ENCODE data around the gene ATG4D.
A peak's percentile ranks its signal among the peaks of the same experiment; 100 is the strongest.

The ATG4D gene

DNA sequence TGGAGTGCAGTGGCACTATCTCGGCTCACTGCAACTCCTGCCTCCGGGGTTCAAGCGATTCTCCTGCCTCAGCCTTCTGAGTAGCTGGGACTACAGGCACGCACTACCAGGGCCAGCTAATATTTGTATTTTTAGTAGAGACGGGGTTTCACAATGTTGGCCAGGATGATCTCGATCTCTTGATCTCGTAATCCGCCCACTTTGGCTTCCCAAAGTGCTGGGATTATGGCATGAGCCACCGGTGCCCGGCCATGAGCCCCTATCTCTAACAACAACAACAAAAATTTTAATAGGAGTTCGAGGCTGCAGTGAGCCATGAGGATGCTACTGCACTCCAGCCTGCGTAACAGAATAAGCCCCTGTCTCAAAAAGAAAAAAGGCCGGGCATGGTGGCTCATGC lies 38.4 kb downstream of the ATG4D start:
- H3K9me3 ChIP-seq (ENCODE audit: control insufficient read depth in 2 of 2, low read length in 2 of 2) = no peaks in the 10 kb centered on the region
- no peak overlapping the region for H3K27ac ChIP-seq (ENCODE audit: low read length)
- H3K27me3 ChIP-seq (ENCODE audit: control insufficient read depth in 1 of 2, insufficient read depth in 2 of 2, low read length in 2 of 2) = peaks cover 5 to 7% of the 10 kb centered on the region in 2 donors
- H3K9ac ChIP-seq (ENCODE audit: low read length in 2 of 2) = no peak overlapping the region
- no peak overlapping the region for H3K4me3 ChIP-seq (ENCODE audit: low read length in 2 of 2)
- no peaks in the 10 kb centered on the region for H3K36me3 ChIP-seq (ENCODE audit: control insufficient read depth in 2 of 2, insufficient read depth in 2 of 2, low read length in 2 of 2)
- peaks cover 7% of the 10 kb centered on the region for H3K4me1 ChIP-seq (ENCODE audit: control insufficient read depth, insufficient read depth, low read length)

DNA sequence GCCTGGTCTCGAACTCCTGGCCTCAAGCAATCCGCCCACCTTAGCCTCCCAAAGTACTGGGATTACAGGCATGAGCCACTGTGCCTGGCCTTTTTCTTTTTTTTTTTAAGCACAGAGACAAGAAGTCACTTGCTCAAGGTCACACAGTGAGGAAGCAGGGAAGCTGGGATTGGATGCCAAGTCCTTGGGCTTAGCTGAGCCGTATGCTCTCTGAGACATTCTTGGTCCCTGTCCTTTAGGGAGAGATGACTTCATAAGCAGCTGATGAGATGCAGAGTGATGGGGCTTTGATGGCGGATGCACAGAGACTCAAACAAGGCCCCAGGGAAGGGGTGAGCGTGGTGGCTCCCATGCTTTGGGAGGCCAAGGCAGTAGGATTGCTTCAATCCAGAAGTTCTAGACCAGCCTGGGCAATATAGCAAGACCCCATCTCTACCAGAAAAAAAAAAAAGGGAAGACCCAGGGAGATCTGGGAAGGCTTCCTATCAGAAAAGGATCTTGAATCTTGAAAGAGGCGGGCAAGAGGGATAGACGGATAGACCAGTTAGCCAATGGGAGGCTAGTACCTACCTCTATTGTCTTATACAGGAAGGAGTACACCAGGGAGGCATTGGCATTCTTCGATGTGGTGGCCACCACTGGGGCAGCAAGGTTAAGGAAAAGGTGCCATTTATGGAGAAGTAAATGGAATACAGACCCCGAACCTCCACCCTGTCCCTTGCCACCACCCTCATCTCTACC lies 39.5 kb downstream of the ATG4D start:
- no peaks in the 10 kb centered on the region for H3K36me3 ChIP-seq (ENCODE audit: control insufficient read depth in 2 of 2, insufficient read depth in 2 of 2, low read length in 2 of 2)
- no peaks in the 10 kb centered on the region for H3K9me3 ChIP-seq (ENCODE audit: control insufficient read depth in 2 of 2, low read length in 2 of 2)
- peaks cover 7% of the 10 kb centered on the region for H3K4me1 ChIP-seq (ENCODE audit: control insufficient read depth, insufficient read depth, low read length)
- no peak overlapping the region for H3K9ac ChIP-seq (ENCODE audit: low read length in 2 of 2)
- no peak overlapping the region for H3K27ac ChIP-seq (ENCODE audit: low read length)
- H3K27me3 ChIP-seq (ENCODE audit: control insufficient read depth in 1 of 2, insufficient read depth in 2 of 2, low read length in 2 of 2) = peaks cover 8 to 13% of the 10 kb centered on the region in 2 donors
- H3K4me3 ChIP-seq (ENCODE audit: low read length in 2 of 2) = no peak overlapping the region

DNA sequence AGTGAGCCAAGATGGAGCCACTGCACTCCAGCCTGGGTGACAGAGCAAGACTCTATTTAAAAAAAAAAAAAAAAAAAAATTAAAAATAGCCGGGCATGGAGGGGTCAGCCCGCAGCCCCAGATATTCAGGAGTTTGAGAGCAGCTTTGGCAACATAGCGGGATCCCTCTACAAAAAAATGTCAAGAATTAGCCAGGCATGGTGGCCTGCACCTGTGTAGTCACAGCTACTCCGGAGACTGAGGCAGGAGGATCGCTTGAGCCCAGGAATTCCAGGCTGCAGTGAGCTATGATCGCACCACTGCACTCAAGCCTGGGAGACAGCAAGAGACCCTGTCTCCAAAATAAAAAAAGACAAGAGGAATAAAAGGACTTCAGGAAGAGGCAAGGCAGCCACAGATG lies 42.7 kb downstream of the ATG4D start:
- Histone ChIP-seq H3K27ac (ENCODE audit: low read length) (no peak overlapping the region), H3K9me3 (ENCODE audit: control insufficient read depth in 2 of 2, low read length in 2 of 2) (no peaks in the 10 kb centered on the region), H3K9ac (ENCODE audit: low read length in 2 of 2) (no peak overlapping the region), H3K27me3 (ENCODE audit: control insufficient read depth in 1 of 2, insufficient read depth in 2 of 2, low read length in 2 of 2) (peaks cover 9 to 16% of the 10 kb centered on the region in 2 donors), H3K4me1 (ENCODE audit: control insufficient read depth, insufficient read depth, low read length) (peaks cover 1% of the 10 kb centered on the region), H3K4me3 (ENCODE audit: low read length in 2 of 2) (no peak overlapping the region), H3K36me3 (ENCODE audit: control insufficient read depth in 2 of 2, insufficient read depth in 2 of 2, low read length in 2 of 2) (no peaks in the 10 kb centered on the region)

DNA sequence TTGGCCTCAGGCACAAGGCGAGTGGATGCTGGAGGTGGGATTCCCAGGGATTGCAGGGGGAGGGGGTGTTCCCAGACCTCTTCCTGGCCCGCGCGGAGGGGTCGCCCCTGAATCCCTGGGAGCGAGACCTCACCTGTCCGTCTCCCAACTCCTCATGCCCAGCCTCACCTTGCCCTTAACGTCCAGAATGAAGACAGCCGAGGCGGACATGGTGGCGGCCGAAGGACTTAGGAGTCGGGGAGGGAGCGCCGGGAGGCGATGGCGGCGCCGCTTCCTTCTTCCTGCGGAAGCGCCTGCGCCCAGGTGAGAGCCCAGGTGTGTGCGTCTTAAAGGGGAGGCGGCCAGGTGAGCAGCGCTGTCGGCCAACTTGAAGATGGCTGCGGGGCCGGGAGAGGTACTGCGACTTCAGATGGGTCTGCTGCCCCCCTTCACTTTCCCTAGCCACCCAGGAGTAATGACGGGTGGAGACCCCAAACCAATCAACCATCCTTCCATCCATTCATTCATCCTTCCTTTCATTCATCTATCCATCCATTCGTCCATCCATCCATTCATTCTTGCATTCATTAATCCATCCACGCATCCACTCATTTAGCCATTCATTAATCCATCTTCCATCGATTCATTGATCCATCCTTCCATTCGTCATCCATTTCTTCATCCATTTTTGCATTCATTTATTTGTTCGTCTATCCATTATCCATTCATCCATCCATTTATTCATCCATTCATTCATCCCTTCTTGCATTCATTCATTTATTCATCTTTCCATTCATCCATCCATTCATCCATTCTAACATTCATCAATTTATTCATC lies 43.5 kb downstream of the ATG4D start, which contains the start of gene AP1M2:
TSS of gene AP1M2 (minus strand) at position 291 of the 817 bp plus-strand sequence. CDS start at position 210, 81 bp downstream.
- no peaks in the 10 kb centered on the region for H3K4me1 ChIP-seq (ENCODE audit: control insufficient read depth, insufficient read depth, low read length)
- no peak within 1 kb of the TSS for H3K4me3 ChIP-seq (ENCODE audit: low read length in 2 of 2)
- no peak within 1 kb of the TSS for H3K27ac ChIP-seq (ENCODE audit: low read length)
- H3K27me3 ChIP-seq (ENCODE audit: control insufficient read depth in 1 of 2, insufficient read depth in 2 of 2, low read length in 2 of 2) = peaks cover 9 to 16% of the 10 kb centered on the region in 2 donors
- no peaks in the 10 kb centered on the region for H3K36me3 ChIP-seq (ENCODE audit: control insufficient read depth in 2 of 2, insufficient read depth in 2 of 2, low read length in 2 of 2)
- H3K9me3 ChIP-seq (ENCODE audit: control insufficient read depth in 2 of 2, low read length in 2 of 2) = no peaks in the 10 kb centered on the region
- H3K9ac ChIP-seq (ENCODE audit: low read length in 2 of 2) = no peak within 1 kb of the TSS

DNA sequence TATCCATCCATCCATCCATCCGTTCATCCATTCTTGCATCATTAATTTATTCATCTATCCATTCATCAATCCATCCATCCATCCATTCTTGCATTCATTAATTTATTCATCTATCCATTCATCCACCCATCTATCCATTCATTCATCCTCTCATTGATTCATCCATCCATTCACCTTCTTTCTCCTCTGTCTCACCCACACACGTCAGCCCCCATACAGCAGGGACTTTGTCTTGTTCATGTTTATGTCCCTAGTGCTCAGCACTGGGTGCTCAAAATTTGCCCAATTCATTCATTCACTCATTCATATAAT lies 44.1 kb downstream of the ATG4D start:
- Histone ChIP-seq H3K9me3 (ENCODE audit: control insufficient read depth in 2 of 2, low read length in 2 of 2) (no peaks in the 10 kb centered on the region), H3K4me1 (ENCODE audit: control insufficient read depth, insufficient read depth, low read length) (no peaks in the 10 kb centered on the region), H3K27me3 (ENCODE audit: control insufficient read depth in 1 of 2, insufficient read depth in 2 of 2, low read length in 2 of 2) (peaks cover 9 to 16% of the 10 kb centered on the region in 2 donors), H3K27ac (ENCODE audit: low read length) (no peak overlapping the region), H3K9ac (ENCODE audit: low read length in 2 of 2) (no peak overlapping the region), H3K36me3 (ENCODE audit: control insufficient read depth in 2 of 2, insufficient read depth in 2 of 2, low read length in 2 of 2) (no peaks in the 10 kb centered on the region), H3K4me3 (ENCODE audit: low read length in 2 of 2) (no peak overlapping the region)

DNA sequence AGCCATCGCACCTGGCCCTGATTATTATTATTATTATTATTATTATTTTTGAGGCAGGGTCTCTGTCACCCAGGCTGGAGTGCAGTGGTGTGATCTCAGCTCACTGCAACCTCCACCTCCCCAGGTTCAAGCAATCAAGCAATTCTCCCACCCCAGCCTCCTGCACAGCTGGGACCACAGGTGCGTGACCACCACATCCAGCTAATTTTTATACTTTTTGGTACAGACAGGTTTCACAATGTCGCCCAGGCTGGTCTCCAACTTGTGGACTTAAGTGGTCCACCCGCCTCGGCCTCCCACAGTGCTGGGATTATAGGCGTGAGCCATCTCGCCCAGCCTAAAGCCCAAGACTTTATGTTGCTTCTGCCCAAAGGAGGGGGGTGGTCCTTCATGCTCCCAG lies 49.4 kb downstream of the ATG4D start:
- Histone ChIP-seq H3K36me3 (ENCODE audit: control insufficient read depth in 2 of 2, insufficient read depth in 2 of 2, low read length in 2 of 2) (no peaks in the 10 kb centered on the region), H3K4me3 (ENCODE audit: low read length in 2 of 2) (no peak overlapping the region), H3K4me1 (ENCODE audit: control insufficient read depth, insufficient read depth, low read length) (no peaks in the 10 kb centered on the region), H3K27ac (ENCODE audit: low read length) (no peak overlapping the region), H3K27me3 (ENCODE audit: control insufficient read depth in 1 of 2, insufficient read depth in 2 of 2, low read length in 2 of 2) (peaks cover 3 to 4% of the 10 kb centered on the region in 2 donors), H3K9ac (ENCODE audit: low read length in 2 of 2) (no peak overlapping the region), H3K9me3 (ENCODE audit: control insufficient read depth in 2 of 2, low read length in 2 of 2) (no peaks in the 10 kb centered on the region)

DNA sequence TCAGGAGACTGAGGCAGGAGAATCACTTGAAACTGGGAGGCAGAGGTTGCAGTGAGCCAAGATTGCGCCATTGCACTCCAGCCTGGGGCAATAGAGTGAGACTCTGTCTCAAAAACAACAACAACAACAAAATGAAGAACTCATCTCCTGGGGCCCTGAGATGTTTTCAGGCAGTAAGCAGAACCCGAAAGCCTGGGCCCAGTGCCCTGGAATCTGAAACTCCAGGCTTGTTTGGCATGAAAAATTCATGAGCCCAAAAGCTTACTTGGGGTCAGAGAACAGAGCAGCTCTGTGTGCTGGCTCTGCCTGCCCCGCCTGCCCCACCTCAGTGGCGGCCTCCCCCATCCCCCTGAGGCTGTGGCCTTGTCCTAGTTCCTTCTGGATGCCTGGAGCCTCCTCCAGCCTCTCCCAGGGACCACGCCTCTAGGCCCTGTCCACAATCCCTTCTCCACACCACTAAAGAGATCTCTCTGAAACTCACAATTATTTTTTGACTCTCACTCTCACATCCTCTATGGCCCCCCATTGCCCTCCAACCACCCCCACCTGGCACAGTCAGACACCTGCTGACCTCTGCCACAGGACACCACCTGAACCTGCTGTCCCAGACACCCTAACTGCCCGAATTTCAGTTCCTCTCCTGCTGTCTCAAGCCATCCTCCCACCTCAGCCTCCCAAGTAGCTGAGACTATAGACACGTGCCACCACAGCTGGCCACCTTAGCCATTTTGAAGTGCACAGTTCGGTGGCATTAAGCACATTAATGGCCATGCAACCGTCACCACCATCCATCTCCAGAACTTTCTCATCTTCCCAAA lies 50.3 kb downstream of the ATG4D start:
- Histone ChIP-seq H3K36me3 (ENCODE audit: control insufficient read depth in 2 of 2, insufficient read depth in 2 of 2, low read length in 2 of 2) (no peaks in the 10 kb centered on the region), H3K9me3 (ENCODE audit: control insufficient read depth in 2 of 2, low read length in 2 of 2) (no peaks in the 10 kb centered on the region), H3K27me3 (ENCODE audit: control insufficient read depth in 1 of 2, insufficient read depth in 2 of 2, low read length in 2 of 2) (peaks cover 3 to 4% of the 10 kb centered on the region in 2 donors), H3K9ac (ENCODE audit: low read length in 2 of 2) (no peak overlapping the region), H3K4me3 (ENCODE audit: low read length in 2 of 2) (no peak overlapping the region), H3K27ac (ENCODE audit: low read length) (no peak overlapping the region), H3K4me1 (ENCODE audit: control insufficient read depth, insufficient read depth, low read length) (no peaks in the 10 kb centered on the region)

DNA sequence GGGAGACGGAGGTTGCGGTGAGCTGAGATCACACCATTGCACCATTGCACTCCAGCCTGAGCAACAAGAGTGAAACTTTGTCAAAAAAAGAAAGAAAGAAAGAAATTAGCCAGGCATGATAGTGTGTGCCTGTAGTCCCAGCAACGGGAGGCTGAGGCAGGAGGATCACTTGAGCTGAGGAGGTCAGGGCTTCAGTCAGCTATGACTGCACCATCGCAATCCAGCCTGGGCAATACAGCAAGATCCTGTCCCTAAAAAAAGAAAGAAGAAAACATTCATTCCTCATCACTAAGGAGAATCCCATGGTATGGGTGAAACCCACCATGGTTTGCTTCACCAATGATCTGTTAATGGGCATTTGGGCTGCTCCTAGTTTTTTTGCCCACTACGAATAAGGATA lies 56.4 kb downstream of the ATG4D start:
- H3K4me3 ChIP-seq (ENCODE audit: low read length in 2 of 2) = no peak overlapping the region
- H3K9ac ChIP-seq (ENCODE audit: low read length in 2 of 2) = no peak overlapping the region
- H3K4me1 ChIP-seq (ENCODE audit: control insufficient read depth, insufficient read depth, low read length) = peaks cover 19% of the 10 kb centered on the region
- H3K27ac ChIP-seq (ENCODE audit: low read length) = no peak overlapping the region
- H3K27me3 ChIP-seq (ENCODE audit: control insufficient read depth in 1 of 2, insufficient read depth in 2 of 2, low read length in 2 of 2) = no peaks in the 10 kb centered on the region
- no peaks in the 10 kb centered on the region for H3K36me3 ChIP-seq (ENCODE audit: control insufficient read depth in 2 of 2, insufficient read depth in 2 of 2, low read length in 2 of 2)
- no peaks in the 10 kb centered on the region for H3K9me3 ChIP-seq (ENCODE audit: control insufficient read depth in 2 of 2, low read length in 2 of 2)

DNA sequence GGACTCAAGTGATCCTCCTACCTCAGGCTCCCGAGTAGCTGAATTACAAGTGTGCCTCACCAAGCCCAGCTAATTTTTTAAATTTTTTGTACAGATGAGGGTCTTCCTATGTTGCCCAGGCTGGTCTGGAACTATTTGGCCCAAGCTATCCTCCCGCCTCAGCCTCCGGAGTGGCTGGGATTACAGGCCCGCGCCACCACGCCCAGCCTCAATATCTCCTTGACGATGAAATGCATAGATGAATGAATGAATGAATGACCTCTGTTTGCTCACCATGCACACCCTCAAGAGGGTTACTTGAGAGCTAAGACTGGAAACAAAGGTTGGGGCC lies 58.3 kb downstream of the ATG4D start:
- H3K9ac ChIP-seq (ENCODE audit: low read length in 2 of 2) = no peak overlapping the region
- H3K36me3 ChIP-seq (ENCODE audit: control insufficient read depth in 2 of 2, insufficient read depth in 2 of 2, low read length in 2 of 2) = no peaks in the 10 kb centered on the region
- H3K27ac ChIP-seq (ENCODE audit: low read length) = no peak overlapping the region
- H3K4me3 ChIP-seq (ENCODE audit: low read length in 2 of 2) = peak overlapping the region; percentile 43 to 60
- peaks cover 19% of the 10 kb centered on the region for H3K4me1 ChIP-seq (ENCODE audit: control insufficient read depth, insufficient read depth, low read length)
- no peaks in the 10 kb centered on the region for H3K27me3 ChIP-seq (ENCODE audit: control insufficient read depth in 1 of 2, insufficient read depth in 2 of 2, low read length in 2 of 2)
- no peaks in the 10 kb centered on the region for H3K9me3 ChIP-seq (ENCODE audit: control insufficient read depth in 2 of 2, low read length in 2 of 2)

DNA sequence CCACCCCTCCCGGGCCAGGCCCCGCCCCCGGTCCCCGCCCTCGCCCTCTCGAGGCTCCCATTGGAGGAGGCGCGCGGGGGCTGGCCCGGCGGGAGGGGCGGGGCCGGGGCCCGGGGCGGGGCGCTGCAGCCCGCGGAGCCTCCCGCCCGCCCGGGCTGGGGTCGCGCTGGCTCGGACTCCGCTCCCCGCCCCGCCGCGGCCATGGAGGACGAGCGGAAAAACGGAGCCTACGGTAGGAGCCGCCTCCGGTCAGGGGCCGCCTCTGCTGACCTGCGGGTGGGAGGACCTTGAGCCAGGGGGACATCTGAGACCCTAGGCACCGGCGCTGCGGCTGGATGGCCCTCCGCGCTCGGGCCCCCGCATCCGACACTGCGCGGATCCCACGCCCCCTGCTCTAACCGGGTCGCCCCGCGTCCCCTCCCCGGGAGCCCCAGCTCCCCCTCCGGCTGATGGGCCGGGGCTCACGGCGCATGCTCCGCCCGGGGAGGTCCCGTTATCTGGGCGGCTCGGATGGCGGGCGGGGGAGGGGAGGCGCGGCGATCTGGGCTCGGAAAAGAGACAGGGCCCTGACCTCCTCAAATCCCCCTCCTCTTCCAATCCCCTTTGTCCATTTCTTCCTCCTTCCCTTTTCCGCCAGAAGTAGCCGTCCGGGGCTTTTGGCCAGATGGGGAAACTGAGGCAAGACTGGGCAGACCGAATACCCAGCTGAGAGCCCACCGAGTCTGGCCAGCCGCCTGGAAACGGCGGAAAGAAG lies 58.8 kb downstream of the ATG4D start:
- Histone ChIP-seq H3K27ac (ENCODE audit: low read length) (peak overlapping the region; percentile 53), H3K36me3 (ENCODE audit: control insufficient read depth in 2 of 2, insufficient read depth in 2 of 2, low read length in 2 of 2) (no peaks in the 10 kb centered on the region), H3K9me3 (ENCODE audit: control insufficient read depth in 2 of 2, low read length in 2 of 2) (no peaks in the 10 kb centered on the region), H3K27me3 (ENCODE audit: control insufficient read depth in 1 of 2, insufficient read depth in 2 of 2, low read length in 2 of 2) (no peaks in the 10 kb centered on the region), H3K9ac (ENCODE audit: low read length in 2 of 2) (peak overlapping the region; percentile 71 to 88), H3K4me3 (ENCODE audit: low read length in 2 of 2) (peak overlapping the region; percentile 88 to 91), H3K4me1 (ENCODE audit: control insufficient read depth, insufficient read depth, low read length) (peaks cover 19% of the 10 kb centered on the region)

Measured in stomach smooth muscle (tissue), 2 donors.